ENCODE data around the gene RBM39. TPM values are rescaled to one million over a fixed set of nuclear protein-coding genes. Genes with fewer than 3 reads are reported as not detected.
"Not testable (repeated sequence)": the region's sequence is repeated elsewhere in the genome, so short reads cannot be mapped to it uniquely, and the experiment has no call there.

The RBM39 gene
- total RNA-seq = 100 to 1,000 TPM; 303 to 356 TPM

DNA sequence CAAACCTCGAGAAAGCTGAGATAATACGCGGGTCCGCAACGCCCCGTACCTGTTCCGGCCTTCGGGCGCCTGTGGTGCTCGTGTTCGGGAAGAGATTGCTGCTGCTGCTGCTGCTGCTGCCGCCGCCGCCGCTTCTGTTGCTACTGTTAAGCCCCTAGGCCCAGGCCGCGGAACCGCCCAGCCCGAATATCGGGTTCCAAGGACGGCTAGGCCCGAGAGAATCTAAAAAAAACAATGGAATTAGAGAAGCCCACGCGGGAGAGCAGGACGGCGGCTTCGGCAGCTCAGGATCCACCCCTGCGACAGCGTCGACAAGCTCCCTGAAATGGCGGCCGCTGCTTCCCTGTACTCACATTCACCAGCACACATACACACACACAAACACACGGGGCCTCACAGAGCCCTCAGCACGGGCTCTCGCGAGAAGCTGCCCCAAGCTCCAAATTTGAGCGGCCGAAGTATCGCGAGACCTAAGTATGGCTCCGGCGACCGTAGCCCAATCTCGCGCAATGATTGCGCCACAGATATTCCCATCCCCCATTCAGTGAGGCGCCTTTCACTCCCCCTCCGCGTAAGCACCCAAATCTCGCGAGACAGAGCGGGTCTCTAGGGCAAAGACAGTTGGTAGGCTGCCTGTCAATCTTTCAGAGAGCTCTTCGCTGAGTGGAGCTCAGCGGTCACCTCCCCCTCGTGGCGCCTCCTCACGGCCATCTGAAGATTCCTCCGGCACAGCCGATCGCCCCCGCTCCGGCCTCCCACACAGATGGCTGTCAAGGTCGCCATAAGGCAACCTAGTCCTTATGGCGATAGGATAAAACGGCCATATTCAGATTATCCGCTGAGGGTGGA is at the start of gene RBM39:
TSS of gene RBM39 (minus strand) at position 369 of the 849 bp plus-strand sequence. CDS start 1,386 bp downstream, outside the sequence.
- ChIA-PET POLR2A (interaction anchor here (0.6 to 3.5 kb wide), 28 partner anchors 12 to 1379 kb away, joined by 3 to 68 read pairs (median 5); partner anchors contain the start of genes CEP250, CPNE1, ITCH and NFS1), CTCF (interaction anchor here (0.6 to 3.3 kb wide), 8 partner anchors 11 to 723 kb away, joined by 3 to 28 read pairs (median 8); partner anchors contain the start of genes PHF20 and SCAND1)
- H3K27me3 Mint-ChIP-seq = no peaks in the 10 kb centered on the region
- intact Hi-C loops (cut with DNase I, micrococcal nuclease) = loop anchor here (1.0 to 10.0 kb wide), 14 partner anchors 30 to 867 kb away; partner anchors contain the start of genes PHF20 (in 2 of the 2), SCAND1 (in 2 of the 2), ACSS2 (in 1 of the 2) and CEP250 (in 1 of the 2)
- ATAC-seq (peak; percentile 88), DNase-seq (peak; percentile 100)
- peaks cover 49% of the 10 kb centered on the region for H3K36me3 Mint-ChIP-seq (ENCODE audit: low read depth)
- peaks cover 45% of the 10 kb centered on the region for H3K4me1 Mint-ChIP-seq
- H3K27ac Mint-ChIP-seq = peak within 1 kb of the TSS; percentile 100
- no peaks in the 10 kb centered on the region for H3K9me3 Mint-ChIP-seq (ENCODE audit: low read depth)
- H3K4me3 Mint-ChIP-seq = peak within 1 kb of the TSS; percentile 90

DNA sequence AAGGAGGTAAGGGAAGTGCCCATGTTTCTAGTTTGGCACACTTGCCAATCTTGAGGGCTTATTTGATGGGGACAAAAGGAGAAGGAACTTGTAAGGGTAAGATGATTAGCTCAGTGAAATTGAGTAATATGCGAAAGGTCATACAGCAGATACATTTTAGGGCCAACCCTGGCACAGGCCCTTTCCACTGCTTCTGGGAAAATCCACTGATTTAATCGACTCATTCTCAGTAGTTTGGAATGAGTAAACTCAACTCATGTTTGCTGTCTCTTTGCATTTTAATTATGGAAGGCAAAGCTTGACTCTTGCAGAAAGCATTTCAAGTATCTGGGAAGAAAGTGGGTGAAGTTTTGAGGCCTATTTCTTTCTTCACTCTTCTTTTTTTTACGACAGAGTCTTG is 49.8 kb upstream of the RBM39 start:
- H3K27me3 Mint-ChIP-seq = no peaks in the 10 kb centered on the region
- no peak overlapping the region for H3K4me3 Mint-ChIP-seq
- H3K4me1 Mint-ChIP-seq = peaks cover 41% of the 10 kb centered on the region
- DNase-seq (peak; percentile 38), ATAC-seq (peak; percentile 94)
- peaks cover 17% of the 10 kb centered on the region for H3K36me3 Mint-ChIP-seq (ENCODE audit: low read depth)
- H3K27ac Mint-ChIP-seq = peak overlapping the region; percentile 78
- CTCF ChIA-PET = interaction anchor here (1.0 to 1.3 kb wide), 3 partner anchors 10 to 48 kb away, joined by 3 read pairs; no protein-coding TSS in a partner anchor
- no peaks in the 10 kb centered on the region for H3K9me3 Mint-ChIP-seq (ENCODE audit: low read depth)
- POLR2A ChIA-PET = interaction anchor here (1.0 kb wide), 1 partner anchor 50 kb away, joined by 3 read pairs; the partner anchor contains the start of gene RBM39
- intact Hi-C loops (cut with DNase I, micrococcal nuclease) = no loop called here

DNA sequence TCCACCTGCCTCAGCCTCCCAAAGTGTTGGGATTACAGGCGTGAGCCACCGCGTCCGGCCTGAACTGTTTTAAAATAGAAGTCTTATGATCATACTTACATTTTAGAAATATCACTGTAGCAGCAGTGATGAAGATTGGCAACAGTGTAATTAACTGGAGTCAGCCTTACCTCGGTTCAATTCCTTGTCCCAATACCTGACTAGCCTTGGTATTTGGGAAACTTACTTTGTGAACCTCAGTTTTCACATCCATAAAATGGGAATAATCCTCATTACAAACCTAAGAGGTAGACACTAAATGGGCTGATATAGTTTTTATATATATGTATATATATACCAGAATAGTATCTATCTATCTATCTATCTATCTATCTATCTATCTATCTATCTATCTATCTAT is 49.0 kb upstream of the RBM39 start:
- Mint-ChIP-seq H3K27me3 (no peaks in the 10 kb centered on the region), H3K36me3 (ENCODE audit: low read depth) (peaks cover 19% of the 10 kb centered on the region), H3K9me3 (ENCODE audit: low read depth) (no peaks in the 10 kb centered on the region), H3K27ac (no peak overlapping the region), H3K4me3 (no peak overlapping the region), H3K4me1 (peaks cover 35% of the 10 kb centered on the region)
- ChIA-PET POLR2A (interaction anchor here (1.0 kb wide), 1 partner anchor 49 kb away, joined by 3 read pairs; the partner anchor contains the start of gene RBM39), CTCF (interaction anchor here (1.0 to 1.3 kb wide), 3 partner anchors 10 to 48 kb away, joined by 3 read pairs; no protein-coding TSS in a partner anchor)
- intact Hi-C loops (cut with DNase I, micrococcal nuclease) = no loop called here
- DNase-seq = no peak
- ATAC-seq = no peak

DNA sequence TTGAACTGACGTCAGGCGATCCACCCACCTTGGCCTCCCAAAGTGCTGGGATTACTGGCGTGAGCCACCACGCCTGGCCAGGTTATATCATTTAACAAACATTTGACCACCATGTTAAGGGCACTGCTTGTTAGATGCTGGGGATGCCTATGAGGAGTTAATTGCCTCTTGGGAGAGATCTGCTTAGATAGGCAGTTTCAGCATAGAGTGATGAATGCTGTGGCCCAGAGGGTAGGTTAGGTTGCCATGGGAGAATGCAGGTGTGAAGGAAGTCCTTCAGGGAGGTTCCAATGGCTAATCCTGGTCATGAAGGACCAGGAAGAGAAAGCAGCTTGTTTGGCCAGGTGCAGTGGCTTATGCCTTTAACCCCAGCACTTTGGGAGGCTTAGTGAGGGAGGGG is 46.7 kb upstream of the RBM39 start:
- CTCF ChIA-PET = no interaction called here
- Mint-ChIP-seq H3K27ac (peak overlapping the region; percentile 31), H3K36me3 (ENCODE audit: low read depth) (peaks cover 9% of the 10 kb centered on the region), H3K9me3 (ENCODE audit: low read depth) (no peaks in the 10 kb centered on the region), H3K4me3 (no peak overlapping the region), H3K4me1 (peaks cover 30% of the 10 kb centered on the region), H3K27me3 (no peaks in the 10 kb centered on the region)
- POLR2A ChIA-PET = no interaction called here
- DNase-seq (no peak), ATAC-seq (no peak)
- intact Hi-C loops (cut with DNase I, micrococcal nuclease) = no loop called here

DNA sequence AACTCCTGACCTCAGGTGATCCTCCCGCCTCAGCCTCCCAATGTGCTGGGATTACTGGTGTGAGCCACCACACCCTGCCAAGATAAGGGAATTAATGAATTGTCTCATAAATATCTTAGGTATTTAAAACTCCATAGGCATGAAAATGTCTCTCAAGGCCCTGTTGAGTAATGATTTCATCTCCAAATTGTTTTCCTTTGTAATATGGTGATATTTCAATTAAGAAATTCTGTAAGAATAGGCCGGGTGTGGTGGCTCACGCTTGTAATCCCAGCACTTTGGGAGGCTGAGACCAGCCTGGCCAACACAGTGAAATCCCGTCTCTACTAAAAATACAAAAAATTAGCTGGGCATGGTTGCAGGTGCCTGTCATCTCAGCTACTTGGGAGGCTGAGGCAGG is 43.5 kb upstream of the RBM39 start:
- POLR2A ChIA-PET; CTCF ChIA-PET; ATAC-seq; H3K4me3 Mint-ChIP-seq; H3K27me3 Mint-ChIP-seq; intact Hi-C loops (cut with DNase I, micrococcal nuclease); H3K9me3 Mint-ChIP-seq (ENCODE audit: low read depth); DNase-seq; H3K27ac Mint-ChIP-seq: not testable (repeated sequence)
- peaks cover 20% of the 10 kb centered on the region for H3K4me1 Mint-ChIP-seq
- peaks cover 17% of the 10 kb centered on the region for H3K36me3 Mint-ChIP-seq (ENCODE audit: low read depth)

DNA sequence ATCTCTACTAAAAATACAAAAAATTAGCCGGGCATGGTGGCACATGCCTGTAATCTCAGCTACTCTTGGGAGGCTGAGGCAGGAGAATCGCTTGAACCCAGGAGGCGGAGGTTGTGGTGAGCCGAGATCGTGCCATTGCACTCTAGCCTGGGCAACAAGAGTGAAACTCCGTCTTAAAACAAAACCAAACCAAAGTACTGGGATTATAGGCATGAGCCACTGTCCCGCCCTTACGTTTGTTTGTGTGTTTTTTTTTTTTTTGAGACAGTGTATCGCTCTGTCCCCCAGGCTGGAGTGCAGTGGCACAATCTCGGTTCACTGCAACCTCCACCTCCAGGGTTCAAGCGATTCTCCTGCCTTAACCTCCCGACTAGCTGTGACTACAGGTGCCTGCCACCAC is 41.8 kb upstream of the RBM39 start:
- intact Hi-C loops (cut with DNase I, micrococcal nuclease); DNase-seq; CTCF ChIA-PET; H3K4me3 Mint-ChIP-seq; H3K27me3 Mint-ChIP-seq; H3K27ac Mint-ChIP-seq; H3K9me3 Mint-ChIP-seq (ENCODE audit: low read depth); POLR2A ChIA-PET: not testable (repeated sequence)
- peak; percentile 36 for ATAC-seq
- H3K36me3 Mint-ChIP-seq (ENCODE audit: low read depth) = peaks cover 22% of the 10 kb centered on the region
- H3K4me1 Mint-ChIP-seq = peaks cover 19% of the 10 kb centered on the region

DNA sequence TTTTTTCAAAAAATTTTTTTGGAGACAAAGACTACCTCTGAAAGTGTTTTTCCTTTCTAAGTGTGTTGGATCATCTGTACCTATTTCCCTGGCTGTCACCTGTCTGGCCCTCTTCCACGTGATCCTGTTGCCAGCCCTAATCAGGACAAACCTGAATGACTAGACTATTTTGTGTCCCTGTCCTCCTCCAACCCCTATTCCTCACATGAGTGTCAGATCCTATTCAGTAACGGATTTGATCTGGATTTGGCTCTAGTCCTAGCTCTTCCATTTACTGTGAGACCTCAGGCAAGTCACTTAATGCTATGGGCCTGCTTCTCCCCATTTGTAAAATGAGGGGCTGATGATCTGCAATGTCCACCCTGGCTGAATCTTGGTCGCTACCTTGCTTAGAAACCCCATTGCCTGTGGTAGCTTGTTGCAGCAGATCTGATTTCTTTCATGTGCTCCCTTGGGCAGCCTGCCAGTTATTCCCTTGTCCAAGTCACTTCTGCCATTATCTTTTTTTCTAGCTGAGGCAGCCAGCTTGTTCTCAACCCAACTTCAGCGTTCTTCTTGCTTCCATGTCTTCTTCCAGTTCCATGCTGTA is 34.5 kb upstream of the RBM39 start:
- intact Hi-C loops (cut with DNase I, micrococcal nuclease) = loop anchor here in 1 of 2 experiments (10.0 kb wide), 3 partner anchors 288 to 1472 kb away; partner anchors contain the start of genes AHCY and DSN1
- POLR2A ChIA-PET = no interaction called here
- H3K9me3 Mint-ChIP-seq (ENCODE audit: low read depth) = peaks cover 1% of the 10 kb centered on the region

DNA sequence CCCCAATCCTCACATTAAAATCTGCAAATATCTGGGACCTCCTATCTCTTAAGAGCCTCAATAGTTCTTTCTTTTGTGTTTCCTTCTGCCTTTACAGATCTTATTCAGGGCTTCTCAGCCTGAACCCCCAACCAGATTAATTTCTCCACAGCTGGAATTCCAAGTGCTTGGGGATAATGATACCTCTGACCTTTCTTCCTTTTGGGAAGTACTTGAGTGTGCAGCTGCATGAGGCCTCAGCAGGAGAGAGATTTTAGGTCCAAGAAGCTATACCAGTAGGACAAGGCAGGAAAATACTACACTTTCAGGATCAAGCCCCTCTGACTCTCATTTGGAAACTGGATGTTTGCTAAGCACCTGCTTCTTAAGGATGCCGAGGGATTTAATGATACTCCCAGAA is 32.3 kb upstream of the RBM39 start:
- Mint-ChIP-seq H3K9me3 (ENCODE audit: low read depth) (peaks cover 7% of the 10 kb centered on the region), H3K27me3 (no peaks in the 10 kb centered on the region), H3K27ac (peak overlapping the region; percentile 64), H3K36me3 (ENCODE audit: low read depth) (peaks cover 41% of the 10 kb centered on the region), H3K4me3 (peak overlapping the region; percentile 81), H3K4me1 (peaks cover 63% of the 10 kb centered on the region)
- POLR2A ChIA-PET = no interaction called here
- CTCF ChIA-PET = no interaction called here
- ATAC-seq = no peak
- intact Hi-C loops (cut with DNase I, micrococcal nuclease) = loop anchor here in 1 of 2 experiments (10.0 kb wide), 3 partner anchors 290 to 1470 kb away; partner anchors contain the start of genes AHCY and DSN1
- DNase-seq = no peak

More for the DNA sequence above, 34.5 kb upstream of the RBM39 start:
- ATAC-seq = no peak
- CTCF ChIA-PET = interaction anchor here (0.6 to 1.2 kb wide), 6 partner anchors 10 to 313 kb away, joined by 3 to 5 read pairs (median 3); partner anchors contain the start of gene RBM39
- Mint-ChIP-seq H3K4me3 (no peak overlapping the region), H3K27me3 (no peaks in the 10 kb centered on the region), H3K27ac (peak overlapping the region; percentile 29), H3K36me3 (ENCODE audit: low read depth) (peaks cover 42% of the 10 kb centered on the region), H3K4me1 (peaks cover 54% of the 10 kb centered on the region)
- no peak for DNase-seq

DNA sequence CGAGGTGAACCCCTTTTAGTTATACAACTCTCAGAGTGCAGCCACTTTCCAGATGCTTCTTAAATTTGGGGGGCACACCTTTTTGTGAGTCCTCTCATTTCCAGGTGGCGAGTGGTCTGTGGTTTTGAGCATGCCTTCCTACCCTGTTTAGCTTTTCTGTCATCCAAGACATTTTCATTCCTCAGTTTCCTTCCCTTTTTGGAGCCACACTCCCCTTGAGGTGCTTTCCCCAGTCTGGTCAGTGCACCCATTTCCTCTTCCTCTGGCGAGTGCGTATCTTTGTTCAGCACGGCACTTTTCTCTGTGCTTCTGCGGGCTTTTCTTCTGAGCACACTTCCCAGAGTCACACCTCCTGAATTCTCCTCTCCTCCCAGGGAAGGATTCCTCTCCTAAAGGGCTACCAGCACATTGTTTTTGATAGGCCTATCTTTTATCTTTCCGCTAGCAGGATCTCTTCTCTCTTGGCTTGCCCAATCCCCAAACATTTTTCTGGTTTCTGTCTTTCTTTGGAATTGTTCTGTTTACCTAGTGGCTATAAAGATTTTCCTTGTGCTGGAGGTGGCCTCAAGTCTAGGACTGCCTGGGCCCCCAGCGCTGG is 31.2 kb upstream of the RBM39 start:
- peak overlapping the region; percentile 81 for H3K4me3 Mint-ChIP-seq
- DNase-seq = peak; percentile 56
- H3K9me3 Mint-ChIP-seq (ENCODE audit: low read depth) = peaks cover 7% of the 10 kb centered on the region
- ATAC-seq = no peak
- H3K27me3 Mint-ChIP-seq = no peaks in the 10 kb centered on the region
- H3K36me3 Mint-ChIP-seq (ENCODE audit: low read depth) = peaks cover 35% of the 10 kb centered on the region
- intact Hi-C loops (cut with DNase I, micrococcal nuclease) = loop anchor here in 1 of 2 experiments (2.0 to 10.0 kb wide), 5 partner anchors 292 to 1780 kb away; partner anchors contain the start of genes AHCY, DSN1, RALY and TGIF2
- H3K4me1 Mint-ChIP-seq = peaks cover 72% of the 10 kb centered on the region
- ChIA-PET POLR2A (interaction anchor here (0.6 to 3.1 kb wide), 2 partner anchors 30 to 1182 kb away, joined by 5 to 68 read pairs; partner anchors contain the start of gene RBM39), CTCF (interaction anchor here (0.6 to 3.5 kb wide), 3 partner anchors 30 to 181 kb away, joined by 3 to 28 read pairs (median 6); partner anchors contain the start of genes RBM39 and SCAND1)
- H3K27ac Mint-ChIP-seq = peak overlapping the region; percentile 92

DNA sequence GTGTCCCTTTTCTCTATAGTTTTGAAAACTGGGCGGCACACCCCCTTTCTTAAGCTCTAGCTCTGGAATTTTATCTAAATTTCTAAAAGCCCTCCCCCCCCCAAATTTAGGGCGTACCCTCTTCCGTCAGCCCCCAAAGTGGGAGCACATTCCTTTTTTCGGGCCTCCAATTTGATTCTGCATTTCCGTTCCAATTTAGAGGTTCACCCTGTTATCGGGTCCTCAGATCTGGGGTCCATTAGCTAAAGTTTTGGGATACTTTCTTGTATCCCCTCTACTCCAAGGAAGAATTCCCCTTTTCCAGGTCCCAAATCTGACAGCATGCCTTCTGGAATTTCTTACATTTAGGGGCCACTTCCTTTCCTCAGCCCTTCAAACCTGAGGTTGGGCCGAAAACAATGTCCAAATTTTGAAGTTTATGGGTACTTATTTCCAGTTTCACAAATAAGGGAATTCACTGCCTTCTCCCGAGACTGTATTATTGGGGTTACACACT is 30.6 kb upstream of the RBM39 start:
- intact Hi-C loops (cut with DNase I, micrococcal nuclease) = loop anchor here (1.0 to 10.0 kb wide), 9 partner anchors 30 to 1780 kb away; partner anchors contain the start of genes RBM39 (in 2 of the 2), AHCY (in 1 of the 2), CPNE1 (in 1 of the 2) and DSN1 (in 1 of the 2)
- Mint-ChIP-seq H3K36me3 (ENCODE audit: low read depth) (peaks cover 35% of the 10 kb centered on the region), H3K27ac (peak overlapping the region; percentile 92), H3K27me3 (no peaks in the 10 kb centered on the region), H3K4me3 (peak overlapping the region; percentile 81), H3K9me3 (ENCODE audit: low read depth) (peaks cover 7% of the 10 kb centered on the region), H3K4me1 (peaks cover 76% of the 10 kb centered on the region)
- ChIA-PET POLR2A (interaction anchor here (0.6 to 3.1 kb wide), 7 partner anchors 29 to 1183 kb away, joined by 3 to 68 read pairs (median 5); partner anchors contain the start of genes RBM39, SCAND1 and SPAG4), CTCF (interaction anchor here (0.6 to 3.5 kb wide), 4 partner anchors 19 to 182 kb away, joined by 3 to 28 read pairs (median 4); partner anchors contain the start of genes RBM39 and SCAND1)
- ATAC-seq = no peak
- DNase-seq = no peak

Measured in activated CD4-positive, alpha-beta T cell treated with anti-CD3 and anti-CD28 coated beads for 36 hours (primary cell).